ENCODE data around the gene GCC1.

GRCh38 chr7:127581716-127582115, 3.7 kb downstream of the GCC1 start:
- no peak for TF ChIP-seq CTCF (IDR thresholded peaks at IDR 0.05)
- TF ChIP-seq EP300 (IDR thresholded peaks at IDR 0.05), result no peak
- TF ChIP-seq POLR2A (IDR thresholded peaks at IDR 0.05), result no peak
